ENCODE measurements around the gene CEP290.
"Not testable (repeated sequence)": the region's sequence is repeated elsewhere in the genome, so short reads cannot be mapped to it uniquely, and the experiment has no call there.

CEP290 gene

GRCh38 chr12:88037770-88038169, 104.1 kb downstream of the CEP290 start:
- DNase-seq (ENCODE audit: low spot score): no peak
- no peak for TF ChIP-seq CTCF (conservative IDR thresholded peaks at IDR 0.05; ENCODE audit: low read depth)
- CTCF ChIA-PET: interaction anchor here (0.6 kb wide), 1 partner anchor 780 kb away, joined by 3 read pairs; no protein-coding TSS in a partner anchor
- POLR2A ChIA-PET (ENCODE audit: low non-redundant PET): no interaction called here
- no peak overlapping the region for H3K27ac ChIP-seq

- DNase-seq (ENCODE audit: low spot score): peak; percentile 41
- ChIA-PET CTCF (interaction anchor here (0.6 kb wide), 1 partner anchor 17 kb away, joined by 4 read pairs; no protein-coding TSS in a partner anchor), POLR2A (ENCODE audit: low non-redundant PET) (no interaction called here)
- no peak for TF ChIP-seq CTCF (conservative IDR thresholded peaks at IDR 0.05; ENCODE audit: low read depth)
- no peak overlapping the region for H3K27ac ChIP-seq
These were observed 105.4 kb downstream of the CEP290 start for GRCh38 chr12:88036353-88036965.

- CTCF ChIA-PET: no interaction called here
- peak overlapping the region; percentile 74 for H3K27ac ChIP-seq
- no peak for DNase-seq (ENCODE audit: low spot score)
- POLR2A ChIA-PET (ENCODE audit: low non-redundant PET): interaction anchor here (0.6 kb wide), 1 partner anchor 1402 kb away, joined by 3 read pairs; no protein-coding TSS in a partner anchor
- no peak for TF ChIP-seq CTCF (conservative IDR thresholded peaks at IDR 0.05; ENCODE audit: low read depth)
These were observed 106.0 kb downstream of the CEP290 start for GRCh38 chr12:88035907-88036289.

- POLR2A ChIA-PET (ENCODE audit: low non-redundant PET): interaction anchor here (0.6 kb wide), 1 partner anchor 1401 kb away, joined by 3 read pairs; no protein-coding TSS in a partner anchor
- peak overlapping the region; percentile 74 for H3K27ac ChIP-seq
These were observed 106.5 kb downstream of the CEP290 start for GRCh38 chr12:88035271-88035906.

GRCh38 chr12:88031161-88031560, 110.7 kb downstream of the CEP290 start:
- POLR2A ChIA-PET (ENCODE audit: low non-redundant PET); CTCF ChIA-PET; H3K27ac ChIP-seq; DNase-seq (ENCODE audit: low spot score): not testable (repeated sequence)

More at GRCh38 chr12:88035271-88035906, 106.5 kb downstream of the CEP290 start:
- DNase-seq (ENCODE audit: low spot score): peak; percentile 77
- no peak for TF ChIP-seq CTCF (conservative IDR thresholded peaks at IDR 0.05; ENCODE audit: low read depth)
- CTCF ChIA-PET: no interaction called here

GRCh38 chr12:88029093-88029665, 112.7 kb downstream of the CEP290 start, which contains the start of gene C12orf50:
TSS of gene C12orf50 (minus strand) at chr12:88029401. CDS start at chr12:88026962, 2,439 bp downstream.
- DNase-seq (ENCODE audit: low spot score): no peak
- CTCF ChIA-PET: no interaction called here
- H3K27ac ChIP-seq: no peak within 1 kb of the TSS
- TF ChIP-seq CTCF (conservative IDR thresholded peaks at IDR 0.05; ENCODE audit: low read depth): no peak
- POLR2A ChIA-PET (ENCODE audit: low non-redundant PET): no interaction called here

GRCh38 chr12:88026196-88026595, 115.7 kb downstream of the CEP290 start:
- CTCF ChIA-PET: no interaction called here
- TF ChIP-seq CTCF (conservative IDR thresholded peaks at IDR 0.05; ENCODE audit: low read depth): no peak
- POLR2A ChIA-PET (ENCODE audit: low non-redundant PET): no interaction called here
- H3K27ac ChIP-seq: no peak overlapping the region
- no peak for DNase-seq (ENCODE audit: low spot score)

All from RWPE1 (cell line).